ES-I3 (cell line): ENCODE results near the gene FAHD2A.
"Not testable (repeated sequence)": the region's sequence is repeated elsewhere in the genome, so short reads cannot be mapped to it uniquely, and the experiment has no call there.

Experiments
- H3K36me3 ChIP-seq: 2 replicates; pipeline ENCODE4 v1.6.1; 2013; ENCODE audit warnings: mild to moderate bottlenecking, low read length, control low read depth, moderate library complexity; ENCODE audit not compliant: insufficient read depth
- H3K4me1 ChIP-seq: 2 replicates; pipeline ENCODE4 v1.6.1; 2013; ENCODE audit warnings: mild to moderate bottlenecking, control low read depth, low read length; ENCODE audit not compliant: insufficient read depth
- H3K9ac ChIP-seq: 2 replicates; pipeline ENCODE4 v1.6.1; 2013; ENCODE audit warnings: low read depth, mild to moderate bottlenecking, low read length, moderate library complexity
- H3K9me3 ChIP-seq: 2 replicates; pipeline ENCODE4 v1.6.1; 2013; ENCODE audit warnings: mild to moderate bottlenecking, low read length, moderate library complexity; ENCODE audit not compliant: control insufficient read depth, insufficient read depth

FAHD2A gene

DNA sequence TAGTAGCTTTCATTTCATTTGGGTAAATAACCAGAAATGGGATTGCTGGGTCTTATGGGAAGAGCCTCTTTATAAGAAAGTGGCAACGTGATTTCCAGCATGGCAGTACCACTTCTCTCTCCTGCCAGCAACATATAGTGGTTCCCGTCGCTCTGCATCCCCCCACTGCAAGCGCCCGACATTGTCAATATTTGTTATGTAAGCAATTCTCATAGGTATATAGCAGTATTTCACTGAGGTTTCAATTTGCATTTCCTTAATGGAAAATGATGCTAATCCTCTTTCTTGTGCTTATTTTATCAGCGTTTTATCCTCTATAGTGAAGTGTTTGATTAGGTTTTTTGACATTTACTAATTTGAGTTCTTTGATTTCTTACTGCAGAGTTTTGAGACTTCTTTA is 36.0 kb upstream of the FAHD2A start:
- Histone ChIP-seq H3K36me3 (no peaks in the 10 kb centered on the region), H3K9ac (no peak overlapping the region), H3K9me3 (no peaks in the 10 kb centered on the region), H3K4me1 (no peaks in the 10 kb centered on the region)

DNA sequence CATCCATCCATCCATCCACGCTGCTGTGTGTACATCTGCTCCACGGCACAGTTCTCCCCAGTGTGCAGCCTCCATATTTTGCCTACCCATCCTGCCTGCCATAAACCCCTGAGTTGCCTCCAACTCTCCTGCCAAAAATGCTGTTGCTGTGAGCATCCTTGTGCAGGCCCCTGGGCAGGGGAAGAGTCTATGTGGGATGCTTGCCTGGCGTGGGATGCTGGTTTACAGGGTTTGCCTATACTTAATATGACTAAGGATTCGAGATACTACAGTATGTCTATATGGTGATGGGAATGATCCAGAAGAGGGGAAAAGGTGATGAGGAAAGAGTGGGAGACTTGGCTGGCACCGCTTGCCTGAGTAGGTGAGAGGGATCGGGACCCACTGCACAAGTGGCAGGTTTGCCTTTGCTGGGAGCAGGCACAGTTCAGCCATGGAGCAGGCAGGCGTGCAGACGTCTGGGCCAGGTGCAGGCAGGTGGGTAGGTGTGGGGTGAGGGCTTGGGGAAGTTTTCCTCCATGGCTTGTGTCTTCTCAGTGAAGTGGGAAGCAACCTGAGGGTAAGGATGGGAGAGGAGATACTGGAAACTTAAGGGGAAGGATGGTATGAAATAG is 30.2 kb upstream of the FAHD2A start:
- Histone ChIP-seq H3K9ac (no peak overlapping the region), H3K36me3 (no peaks in the 10 kb centered on the region), H3K4me1 (no peaks in the 10 kb centered on the region), H3K9me3 (no peaks in the 10 kb centered on the region)

DNA sequence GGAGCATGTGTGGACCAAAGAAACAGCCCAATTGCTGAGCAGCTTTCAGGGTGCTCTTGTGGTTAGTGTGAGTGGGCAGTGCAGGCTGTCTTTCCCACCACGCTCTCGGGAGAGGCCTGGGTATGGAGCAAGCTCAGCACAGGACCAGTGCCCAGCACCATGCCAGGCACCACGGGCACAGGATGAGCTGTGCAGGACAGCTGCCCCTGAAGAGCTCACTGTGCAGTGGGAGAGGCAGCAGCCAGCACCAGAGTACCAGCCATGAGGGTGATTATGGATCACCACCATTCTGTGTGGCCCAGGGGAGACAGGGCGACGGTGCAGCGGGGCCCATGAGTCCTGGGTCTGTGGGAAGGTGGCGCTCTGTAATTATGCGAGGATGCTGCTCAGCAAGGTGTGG is 29.7 kb upstream of the FAHD2A start:
- H3K4me1 ChIP-seq = no peaks in the 10 kb centered on the region
- H3K36me3 ChIP-seq = no peaks in the 10 kb centered on the region
- H3K9ac ChIP-seq = no peak overlapping the region
- no peaks in the 10 kb centered on the region for H3K9me3 ChIP-seq

DNA sequence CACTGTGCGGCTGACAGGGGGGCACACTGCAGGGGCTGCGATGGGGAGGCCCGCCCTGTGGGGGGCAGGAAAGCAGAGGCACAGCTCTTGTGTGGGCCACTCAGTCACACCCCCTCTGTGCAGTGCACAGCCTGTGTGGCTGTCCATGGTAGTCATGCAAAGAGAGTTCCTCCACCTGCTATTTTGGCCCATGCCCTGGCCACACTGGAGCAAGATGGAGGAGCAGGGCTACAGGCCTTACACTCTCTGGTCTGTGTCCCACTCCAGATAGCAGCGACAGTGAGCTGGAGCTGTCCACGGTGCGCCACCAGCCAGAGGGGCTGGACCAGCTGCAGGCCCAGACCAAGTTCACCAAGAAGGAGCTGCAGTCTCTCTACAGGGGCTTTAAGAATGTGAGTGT is 28.5 kb upstream of the FAHD2A start:
- Histone ChIP-seq H3K9me3 (no peaks in the 10 kb centered on the region), H3K9ac (no peak overlapping the region), H3K36me3 (no peaks in the 10 kb centered on the region), H3K4me1 (no peaks in the 10 kb centered on the region)

DNA sequence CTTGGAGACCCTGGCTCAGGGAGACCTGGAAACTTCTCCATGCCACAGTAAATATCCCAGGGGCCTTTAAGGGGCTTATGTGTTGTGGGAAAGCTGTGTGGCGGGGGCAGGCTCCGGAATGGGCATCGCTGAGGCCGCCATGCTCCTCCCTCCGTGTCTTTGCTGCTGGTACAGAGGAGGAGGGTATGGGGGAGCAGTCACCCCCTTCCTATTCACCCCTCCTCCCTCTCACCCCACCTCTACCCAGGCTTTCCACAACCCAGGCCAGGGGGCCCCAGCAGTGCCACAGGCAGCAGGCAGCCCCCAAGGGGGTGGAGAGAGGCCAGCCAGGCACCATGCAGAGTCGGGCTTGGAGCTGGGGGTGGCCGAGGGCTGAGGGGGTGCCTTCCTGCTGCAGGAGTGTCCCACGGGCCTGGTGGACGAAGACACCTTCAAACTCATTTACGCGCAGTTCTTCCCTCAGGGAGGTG is 28.0 kb upstream of the FAHD2A start:
- Histone ChIP-seq H3K36me3 (no peaks in the 10 kb centered on the region), H3K9me3 (no peaks in the 10 kb centered on the region), H3K4me1 (no peaks in the 10 kb centered on the region), H3K9ac (no peak overlapping the region)

DNA sequence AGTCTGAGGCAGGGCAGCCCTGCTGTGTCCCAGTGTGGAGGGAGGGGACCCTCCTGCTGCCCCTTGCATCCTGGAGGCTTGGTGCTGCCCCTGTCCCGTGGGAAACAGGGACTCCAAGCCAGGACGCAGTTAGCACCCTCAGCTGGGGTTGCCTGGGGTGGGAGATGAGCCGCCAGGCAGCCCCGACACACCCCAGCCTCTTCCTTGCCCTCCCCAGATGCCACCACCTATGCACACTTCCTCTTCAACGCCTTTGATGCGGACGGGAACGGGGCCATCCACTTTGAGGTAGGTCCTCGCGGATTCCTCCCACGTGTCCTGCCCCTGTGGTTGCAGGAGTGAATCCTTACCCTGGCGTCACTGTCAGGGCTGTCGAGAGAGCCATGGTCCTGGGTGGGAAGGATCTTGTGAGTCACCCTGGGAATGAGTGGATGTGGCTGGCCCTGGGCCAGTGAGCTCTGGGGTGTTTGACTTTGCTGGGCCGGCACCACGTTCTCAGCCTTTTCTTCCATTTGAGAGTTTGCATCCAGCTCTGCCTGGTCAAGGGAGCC is 27.5 kb upstream of the FAHD2A start:
- Histone ChIP-seq H3K36me3 (no peaks in the 10 kb centered on the region), H3K4me1 (no peaks in the 10 kb centered on the region), H3K9ac (no peak overlapping the region), H3K9me3 (no peaks in the 10 kb centered on the region)

DNA sequence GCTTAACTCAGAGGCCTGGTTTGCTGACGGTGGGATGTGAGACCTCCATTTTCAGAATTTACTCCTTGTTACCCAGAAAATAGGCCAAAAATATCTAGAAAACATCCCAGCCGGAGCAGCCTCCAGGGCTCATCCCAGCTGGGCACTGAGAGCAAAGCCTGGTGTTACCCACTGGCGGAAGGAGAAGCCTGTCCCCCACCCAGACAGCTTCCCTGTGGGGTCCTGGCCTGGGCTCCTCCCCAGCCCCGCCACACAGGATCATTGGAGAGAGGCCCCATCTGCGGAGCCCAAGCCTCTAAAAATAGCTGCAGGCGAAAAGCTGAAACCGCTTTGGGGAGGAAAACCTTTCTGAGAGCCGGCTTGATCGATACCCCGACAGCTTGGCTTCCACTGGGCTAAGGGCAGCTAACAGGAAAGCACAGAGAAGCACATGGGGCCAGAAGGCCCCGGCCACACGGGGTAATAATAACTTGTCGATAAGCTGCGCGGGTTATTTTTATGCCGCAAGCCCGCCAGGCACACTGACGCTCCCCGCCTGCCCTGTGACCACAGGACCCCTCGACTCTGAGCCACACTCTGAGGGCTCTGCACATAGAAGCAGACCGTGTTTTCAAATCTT is 26.9 kb upstream of the FAHD2A start:
- H3K9ac ChIP-seq = no peak overlapping the region
- no peaks in the 10 kb centered on the region for H3K4me1 ChIP-seq
- H3K9me3 ChIP-seq = no peaks in the 10 kb centered on the region
- no peaks in the 10 kb centered on the region for H3K36me3 ChIP-seq

DNA sequence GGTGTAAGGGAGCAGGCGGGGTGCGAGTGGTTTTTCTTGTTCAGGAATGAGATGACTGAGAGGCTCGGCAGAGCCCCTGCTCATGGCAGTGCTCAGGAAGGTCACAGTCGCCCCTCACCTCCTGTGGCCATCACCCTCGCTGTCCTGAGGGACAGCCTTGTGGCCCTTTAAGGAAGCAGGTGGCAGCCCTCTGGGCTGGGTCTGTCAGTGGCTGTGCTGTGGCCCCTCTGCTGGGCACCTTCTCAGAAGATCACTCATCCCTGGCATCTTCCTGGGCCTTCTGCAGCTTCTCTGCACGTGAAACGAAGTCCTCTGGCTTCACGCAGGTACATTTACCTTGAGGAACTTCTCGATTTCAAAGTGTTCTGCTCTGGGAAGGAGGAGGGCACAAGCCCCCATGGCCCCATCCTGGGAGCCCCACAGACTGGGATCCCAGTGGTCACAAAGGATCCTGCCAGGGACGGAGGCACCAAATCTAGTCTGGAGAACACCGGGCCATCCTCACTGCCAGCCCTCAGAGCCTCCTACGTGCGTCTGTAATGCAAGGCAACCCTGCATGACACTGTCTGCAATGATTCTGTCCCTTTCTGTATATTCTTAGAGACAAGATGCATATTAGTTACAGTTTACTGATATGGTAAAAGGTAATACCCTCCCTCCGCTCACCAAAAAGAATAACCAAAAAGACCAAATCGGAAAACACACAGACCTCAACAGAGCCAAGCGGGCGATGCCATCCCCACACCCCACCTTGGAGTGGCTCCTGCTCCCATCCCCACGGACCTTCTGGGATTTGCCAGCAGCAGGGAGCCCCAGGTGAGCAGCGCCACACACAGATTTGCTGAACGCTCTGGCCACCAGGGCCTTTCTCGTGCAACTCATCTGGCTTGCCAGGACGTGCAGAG is 25.9 kb upstream of the FAHD2A start:
- Histone ChIP-seq H3K9me3 (no peaks in the 10 kb centered on the region), H3K9ac (no peak overlapping the region), H3K4me1 (no peaks in the 10 kb centered on the region), H3K36me3 (no peaks in the 10 kb centered on the region)

DNA sequence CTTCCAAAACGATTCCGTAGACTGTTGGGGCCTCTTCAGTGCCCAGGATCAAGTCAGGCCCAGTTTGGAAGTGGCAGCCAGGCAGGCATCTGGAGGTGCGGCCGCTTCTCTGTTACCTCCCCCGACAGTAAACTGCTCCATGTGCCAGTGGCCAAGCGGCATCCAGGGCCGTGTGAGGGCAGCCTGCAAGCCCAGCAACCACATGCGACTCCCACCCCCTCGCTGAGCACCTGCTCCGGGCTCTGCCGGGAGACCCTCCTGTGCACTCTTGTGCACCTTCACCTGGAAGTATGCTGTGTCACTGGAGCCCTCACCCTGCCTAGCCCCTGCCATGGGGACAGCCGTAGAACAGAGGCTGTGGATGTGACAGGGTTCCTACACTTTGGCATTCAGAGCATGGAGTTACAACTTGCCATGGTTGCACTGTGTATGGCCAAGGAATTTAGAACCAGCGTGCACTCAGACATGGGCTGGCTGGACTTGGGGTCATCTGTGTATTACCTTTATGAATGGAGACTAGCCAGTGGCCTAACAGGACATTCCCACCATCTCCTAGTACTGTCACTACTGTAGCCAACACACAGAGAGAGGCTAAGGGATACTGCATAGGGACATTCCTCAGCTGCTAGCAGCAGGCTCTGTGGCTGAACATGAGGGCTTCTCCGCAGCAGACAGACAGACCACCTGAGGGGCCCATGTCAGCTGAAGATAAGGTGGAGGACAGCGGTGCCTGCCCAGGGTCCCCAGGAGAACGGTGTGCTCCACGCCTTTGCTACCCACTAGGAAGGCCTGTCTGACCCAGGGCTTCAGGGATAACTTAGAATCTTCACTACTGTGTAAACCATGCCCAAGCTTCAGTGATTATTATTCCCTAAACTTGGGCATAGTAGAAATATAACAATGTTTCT is 25.0 kb upstream of the FAHD2A start:
- Histone ChIP-seq H3K9me3 (no peaks in the 10 kb centered on the region), H3K36me3 (no peaks in the 10 kb centered on the region), H3K4me1 (no peaks in the 10 kb centered on the region), H3K9ac (no peak overlapping the region)

DNA sequence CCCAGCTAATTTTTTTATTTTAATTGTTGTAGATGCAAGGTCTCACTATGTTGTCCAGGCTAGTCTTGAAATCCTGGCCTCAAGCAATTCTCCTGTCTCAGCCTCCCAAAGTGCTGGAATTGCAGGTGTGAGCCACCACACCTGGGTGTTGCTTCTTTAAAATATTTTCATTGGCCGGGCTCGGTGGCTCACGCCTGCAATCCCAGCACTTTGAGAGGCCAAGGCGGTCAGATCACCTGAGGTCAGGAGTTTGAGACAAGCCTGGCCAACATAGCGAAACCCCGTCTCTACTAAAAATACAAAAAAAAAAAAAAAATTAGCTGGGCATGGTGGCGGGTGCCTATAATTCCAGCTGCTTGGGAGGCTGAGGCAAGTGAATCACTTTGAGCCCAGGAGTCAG is 24.2 kb upstream of the FAHD2A start:
- not testable (repeated sequence) for H3K36me3 ChIP-seq, H3K9me3 ChIP-seq, H3K4me1 ChIP-seq, H3K9ac ChIP-seq

DNA sequence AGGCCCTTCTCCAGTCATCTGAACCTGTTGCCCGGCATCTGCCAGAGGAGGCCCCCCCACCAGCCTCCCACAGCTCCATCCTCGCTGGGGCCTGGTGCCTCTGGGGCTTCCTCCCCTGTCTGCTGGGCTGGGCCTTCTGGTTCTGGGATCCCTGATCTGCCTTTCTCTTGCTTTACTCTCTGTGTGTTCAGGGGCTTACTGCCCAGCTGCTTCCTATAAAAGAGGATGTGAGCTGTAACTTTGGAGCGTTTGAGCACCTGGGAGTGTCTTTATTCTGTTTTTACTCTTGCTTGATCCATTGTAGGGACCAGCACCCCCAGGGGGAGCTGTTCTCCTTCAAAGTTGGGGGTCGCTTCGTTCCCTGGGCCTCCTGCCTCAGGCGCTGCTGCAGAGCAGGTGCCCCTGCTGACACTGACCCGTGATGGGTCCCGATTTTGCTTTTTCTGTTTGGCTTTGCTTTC is 23.1 kb upstream of the FAHD2A start:
- H3K9me3 ChIP-seq = no peaks in the 10 kb centered on the region
- no peaks in the 10 kb centered on the region for H3K4me1 ChIP-seq
- H3K36me3 ChIP-seq = no peaks in the 10 kb centered on the region
- no peak overlapping the region for H3K9ac ChIP-seq

DNA sequence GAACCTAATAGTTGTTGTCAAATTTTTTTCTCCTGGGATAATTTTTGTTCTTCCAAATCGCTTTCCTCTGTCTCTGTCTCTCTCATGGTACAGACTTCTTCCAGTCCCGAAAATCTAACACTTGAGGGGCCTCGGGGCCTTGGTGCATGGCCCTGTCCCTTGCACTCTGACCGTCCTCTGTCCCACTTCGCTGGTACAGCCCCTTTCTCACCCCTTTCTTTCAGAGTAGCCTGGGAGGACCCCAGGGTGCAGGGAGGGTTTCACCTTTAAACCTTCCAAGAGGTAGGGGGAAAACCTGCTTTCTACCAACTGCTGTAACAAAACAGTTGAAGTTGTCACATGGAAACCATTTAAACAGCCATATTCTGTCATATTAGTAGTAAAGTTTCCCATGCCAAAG is 22.2 kb upstream of the FAHD2A start:
- H3K9me3 ChIP-seq = no peaks in the 10 kb centered on the region
- no peaks in the 10 kb centered on the region; the same call in 1 of the 2 replicates for H3K4me1 ChIP-seq
- H3K36me3 ChIP-seq = no peaks in the 10 kb centered on the region
- H3K9ac ChIP-seq = no peak overlapping the region

DNA sequence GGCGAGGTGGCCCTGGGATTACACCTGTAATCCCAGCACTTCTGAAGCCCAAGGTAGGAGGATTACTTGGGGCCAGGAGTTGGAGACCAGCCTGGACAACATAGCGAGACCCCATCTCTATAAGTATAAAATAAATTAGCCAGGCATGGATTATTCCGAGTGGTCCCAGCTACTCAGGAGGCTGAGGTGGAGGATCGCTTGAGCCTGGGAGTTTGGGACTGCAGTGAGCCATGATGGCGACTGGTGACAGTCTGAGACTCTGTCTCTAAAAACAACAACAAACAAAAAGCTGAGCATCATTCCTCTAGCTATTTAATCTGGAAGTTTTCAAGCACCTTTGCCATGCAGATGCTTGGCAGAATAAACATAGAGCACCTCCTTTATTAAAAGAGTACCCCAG is 21.8 kb upstream of the FAHD2A start:
- Histone ChIP-seq H3K9ac (no peak overlapping the region), H3K9me3 (no peaks in the 10 kb centered on the region), H3K4me1 (no peaks in the 10 kb centered on the region; the same call in 1 of the 2 replicates), H3K36me3 (no peaks in the 10 kb centered on the region)
